Skin epidermis (tissue), 12 donors: ENCODE results near the gene PPIG.

ENCODE experiments used
- H3K27ac ChIP-seq, 21 experiments: fragments of 200-600 bp; sonication (generic) in 11 of 21; one replicate each; pipeline ENCODE4 v1.5.0; 2020; ENCODE audit warnings: mild to moderate bottlenecking in 3 of 21, inconsistent platforms in 2 of 21, moderate library complexity in 2 of 21
- H3K4me3 ChIP-seq, 7 experiments: fragments of 200-600 bp; sonication (generic) in 2 of 7; one replicate each; pipeline ENCODE4 v1.5.0; 2020; ENCODE audit warnings: inconsistent platforms in 2 of 7, mild to moderate bottlenecking in 2 of 7, moderate library complexity in 1 of 7

Gene PPIG

GRCh38 chr2:169690958-169691357, 106.8 kb downstream of the PPIG start:
- Histone ChIP-seq H3K4me3 (no peak overlapping the region), H3K27ac (no peak overlapping the region)
